PC-9 (cell line): ENCODE data around the gene SUGCT. TPM values are rescaled to one million over a fixed set of nuclear protein-coding genes. Genes with fewer than 3 reads are reported as not detected.
A peak's percentile ranks its signal among the peaks of the same experiment; 100 is the strongest.

Experiments
- BruUV-seq: library from RNA; stranded (reverse); fragments of 400-500 nt; replicated peaks from 2 replicates; lab custom pipeline; 2021; lab: Mats Ljungman, UMichigan
- CTCF ChIA-PET: fragments of 300-600 bp; sonication (Branson Sonifier 250); formaldehyde crosslinking; loops from one replicate; lab custom pipeline; 2022; ENCODE audit warnings: antibody characterized with exemption; lab: Charles Lee
- POLR2A ChIA-PET: fragments of 300-600 bp; sonication (Branson Sonifier 250); formaldehyde crosslinking; loops from one replicate; lab custom pipeline; 2022; ENCODE audit warnings: antibody characterized with exemption; ENCODE audit not compliant: unreplicated experiment; lab: Charles Lee
- DNase-seq, 2 experiments: peaks; one replicate each; pipeline versions ENCODE4 v3.0.0 to v3.0.0-alpha.2; 2015 to 2022; ENCODE audit warnings: mixed read lengths in 1 of 2
- H2AFZ ChIP-seq: fragments of 200-600 bp; sonication (generic); 2 replicates; pipeline ENCODE4 v1.8.1; 2017; ENCODE audit warnings: antibody characterized with exemption
- H3F3A ChIP-seq: fragments of 200-600 bp; sonication (generic); 2 replicates; pipeline ENCODE4 v1.8.1; 2017; ENCODE audit warnings: antibody characterized with exemption, mild to moderate bottlenecking, low read depth; ENCODE audit not compliant: insufficient read depth
- H3K27ac ChIP-seq: fragments of 200-600 bp; sonication (generic); 2 replicates; pipeline ENCODE4 v1.6.1; 2016; ENCODE audit warnings: mixed run types
- H3K27me3 ChIP-seq: fragments of 200-600 bp; sonication (generic); 2 replicates; pipeline ENCODE4 v1.6.1; 2016; ENCODE audit warnings: low read depth, mixed run types; ENCODE audit not compliant: insufficient read depth
- H3K36me3 ChIP-seq: fragments of 200-600 bp; sonication (generic); 2 replicates; pipeline ENCODE4 v1.6.1; 2016; ENCODE audit warnings: low read depth, mixed run types
- H3K4me1 ChIP-seq: fragments of 200-600 bp; sonication (generic); replicated peaks from 2 replicates; pipeline ENCODE4 v1.6.1; 2016; ENCODE audit warnings: mixed run types; ENCODE audit not compliant: insufficient read depth
- H3K4me2 ChIP-seq: fragments of 200-600 bp; sonication (generic); 2 replicates; pipeline ENCODE4 v1.6.1; 2017; ENCODE audit warnings: mixed run types
- H3K4me3 ChIP-seq: fragments of 200-600 bp; sonication (generic); 2 replicates; pipeline ENCODE4 v1.6.1; 2016; ENCODE audit warnings: mixed run types
- H3K79me2 ChIP-seq: fragments of 200-600 bp; sonication (generic); 2 replicates; pipeline ENCODE4 v1.6.1; 2017; ENCODE audit warnings: low read depth, mixed run types
- H3K9me2 ChIP-seq: fragments of 200-600 bp; sonication (generic); 2 replicates; pipeline ENCODE4 v1.8.1; 2017; ENCODE audit warnings: mild to moderate bottlenecking; ENCODE audit not compliant: insufficient read depth
- H3K9me3 ChIP-seq: fragments of 200-600 bp; sonication (generic); 2 replicates; pipeline ENCODE4 v1.8.1; 2016; ENCODE audit warnings: low read depth; ENCODE audit not compliant: insufficient read depth
- H4K20me1 ChIP-seq: fragments of 200-600 bp; sonication (generic); 2 replicates; pipeline ENCODE4 v1.8.1; 2017; ENCODE audit not compliant: insufficient read depth
- EZH2 ChIP-seq: fragments of 200-600 bp; sonication (generic); IDR thresholded peaks from 2 replicates; pipeline ENCODE4 v1.8.0; 2017; ENCODE audit warnings: antibody characterized with exemption, low read depth
- intact Hi-C: fragments of 100-400 bp; cut with micrococcal nuclease; formaldehyde crosslinking; loops from one replicate; pipeline ENCODE4 v1.10.0; 2022; ENCODE audit not compliant: unreplicated experiment
- total RNA-seq: library from RNA; stranded (reverse); gene quantifications from 2 replicates; pipeline ENCODE4 v1.2.3, GENCODE V29; 2021
- TF ChIP-seq, protein P1 (sequence below): fragments of 200-600 bp; sonication (generic); conservative IDR thresholded peaks from 2 replicates; pipeline ENCODE4 v1.6.1; 2017; ENCODE audit warnings: mixed run types, antibody characterized with exemption, mild to moderate bottlenecking, moderate library complexity

SUGCT gene
- total RNA-seq, 1 experiment from 2014 or later: 3.5 TPM

DNA sequence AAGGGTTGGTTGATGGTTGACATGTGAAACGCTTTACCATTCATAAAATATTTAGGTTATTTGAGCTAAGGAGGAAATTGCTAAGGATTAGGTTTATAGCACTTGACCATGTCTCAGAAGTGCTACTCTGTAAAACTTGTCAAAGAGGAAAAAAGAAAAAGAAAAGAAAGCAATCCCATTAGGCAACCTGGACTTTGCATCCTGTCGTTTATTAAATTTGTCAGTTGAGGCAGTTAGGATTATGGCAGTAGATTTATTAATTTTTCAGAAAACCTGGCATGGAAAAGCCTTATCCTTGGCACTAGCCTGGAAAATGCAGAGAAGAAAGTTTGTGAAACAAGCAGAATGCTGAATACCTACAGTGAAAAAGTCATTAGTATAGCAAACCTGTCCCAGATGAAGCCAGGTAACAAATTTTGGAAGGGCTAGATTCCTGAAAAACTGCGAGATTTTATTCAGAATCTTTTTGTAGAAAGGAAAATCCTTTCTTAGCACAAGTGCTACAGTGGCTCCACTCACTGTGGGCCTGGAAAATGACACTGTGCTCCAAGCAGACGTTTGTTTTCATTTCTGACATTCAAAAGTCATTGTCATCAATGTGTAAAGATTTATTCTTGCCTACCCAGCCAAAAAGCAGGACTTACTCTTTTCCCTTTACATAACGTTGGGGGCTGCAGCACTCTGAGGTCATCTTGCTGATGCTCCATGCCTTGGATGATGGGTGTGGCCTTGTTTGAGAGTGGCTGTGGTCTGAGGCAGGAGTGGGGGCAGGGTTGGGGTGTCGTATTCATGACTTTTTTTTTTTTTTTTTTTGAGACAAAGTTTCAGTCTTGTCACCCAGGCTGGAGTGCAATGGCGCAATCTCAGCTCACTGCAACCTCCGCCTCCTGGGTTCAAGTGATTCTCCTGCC is 664.9 kb downstream of the SUGCT start:
- H4K20me1 ChIP-seq: no peaks in the 10 kb centered on the region
- intact Hi-C loops: no loop called here

DNA sequence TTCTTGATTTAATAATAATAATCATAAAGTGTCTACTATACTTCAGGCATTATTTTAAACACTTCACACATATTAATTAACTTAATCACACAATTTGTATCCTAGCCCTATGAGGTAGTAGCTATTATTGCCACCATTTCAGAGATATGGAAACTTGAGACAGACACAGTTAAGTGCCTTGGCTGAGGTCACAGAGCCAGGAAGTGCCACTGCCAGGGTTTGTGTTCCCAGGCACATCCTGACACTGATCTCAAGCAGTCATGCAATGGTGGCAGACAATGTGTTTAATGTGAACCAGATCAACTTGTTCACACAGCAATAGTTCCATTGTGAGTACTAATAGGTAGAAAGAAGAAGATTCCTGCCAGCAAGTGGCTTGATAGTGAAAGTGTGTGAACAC is 666.0 kb downstream of the SUGCT start:
- H3K4me1 ChIP-seq: no peaks in the 10 kb centered on the region
- intact Hi-C loops: no loop called here
- no peaks in the 10 kb centered on the region for H4K20me1 ChIP-seq
- H3K4me2 ChIP-seq: no peak overlapping the region
- H3K9me2 ChIP-seq: no peaks in the 10 kb centered on the region
- H3K36me3 ChIP-seq: no peaks in the 10 kb centered on the region
- H2AFZ ChIP-seq: no peak overlapping the region
- ChIA-PET POLR2A (no interaction called here), CTCF (no interaction called here)
- H3F3A ChIP-seq: no peaks in the 10 kb centered on the region
- no peaks in the 10 kb centered on the region for H3K79me2 ChIP-seq
- no TSS peak for BruUV-seq
- H3K9me3 ChIP-seq: no peaks in the 10 kb centered on the region
- no peak overlapping the region for H3K27ac ChIP-seq
- DNase-seq: no peak
- TF ChIP-seq EZH2: no peak
- TF ChIP-seq, protein P1, sequence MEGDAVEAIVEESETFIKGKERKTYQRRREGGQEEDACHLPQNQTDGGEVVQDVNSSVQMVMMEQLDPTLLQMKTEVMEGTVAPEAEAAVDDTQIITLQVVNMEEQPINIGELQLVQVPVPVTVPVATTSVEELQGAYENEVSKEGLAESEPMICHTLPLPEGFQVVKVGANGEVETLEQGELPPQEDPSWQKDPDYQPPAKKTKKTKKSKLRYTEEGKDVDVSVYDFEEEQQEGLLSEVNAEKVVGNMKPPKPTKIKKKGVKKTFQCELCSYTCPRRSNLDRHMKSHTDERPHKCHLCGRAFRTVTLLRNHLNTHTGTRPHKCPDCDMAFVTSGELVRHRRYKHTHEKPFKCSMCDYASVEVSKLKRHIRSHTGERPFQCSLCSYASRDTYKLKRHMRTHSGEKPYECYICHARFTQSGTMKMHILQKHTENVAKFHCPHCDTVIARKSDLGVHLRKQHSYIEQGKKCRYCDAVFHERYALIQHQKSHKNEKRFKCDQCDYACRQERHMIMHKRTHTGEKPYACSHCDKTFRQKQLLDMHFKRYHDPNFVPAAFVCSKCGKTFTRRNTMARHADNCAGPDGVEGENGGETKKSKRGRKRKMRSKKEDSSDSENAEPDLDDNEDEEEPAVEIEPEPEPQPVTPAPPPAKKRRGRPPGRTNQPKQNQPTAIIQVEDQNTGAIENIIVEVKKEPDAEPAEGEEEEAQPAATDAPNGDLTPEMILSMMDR: no peak
- no peak overlapping the region for H3K4me3 ChIP-seq
- H3K27me3 ChIP-seq: no peaks in the 10 kb centered on the region

More for the DNA sequence above, 664.9 kb downstream of the SUGCT start:
- TF ChIP-seq EZH2: no peak
- TF ChIP-seq, protein P1: no peak
- DNase-seq: no peak
- no peaks in the 10 kb centered on the region for H3F3A ChIP-seq
- no peaks in the 10 kb centered on the region for H3K9me2 ChIP-seq
- no TSS peak for BruUV-seq
- no peaks in the 10 kb centered on the region for H3K79me2 ChIP-seq
- H3K4me3 ChIP-seq: no peak overlapping the region
- 0 out of 2 replicates have a peak overlapping the region, but pooled peaks have one; percentile 1 for H2AFZ ChIP-seq
- ChIA-PET CTCF (no interaction called here), POLR2A (no interaction called here)
- no peaks in the 10 kb centered on the region for H3K4me1 ChIP-seq
- H3K27ac ChIP-seq: no peak overlapping the region
- no peaks in the 10 kb centered on the region for H3K9me3 ChIP-seq
- no peaks in the 10 kb centered on the region for H3K36me3 ChIP-seq
- no peak overlapping the region for H3K4me2 ChIP-seq
- no peaks in the 10 kb centered on the region for H3K27me3 ChIP-seq

GRCh38 chr7:40802497-40802896 is 667.7 kb downstream of the SUGCT start:
- Histone ChIP-seq H3K4me1 (no peaks in the 10 kb centered on the region), H3K9me3 (no peaks in the 10 kb centered on the region), H3K27ac (no peak overlapping the region), H3K9me2 (no peaks in the 10 kb centered on the region), H4K20me1 (no peaks in the 10 kb centered on the region), H3K4me3 (no peak overlapping the region), H3F3A (no peaks in the 10 kb centered on the region), H3K79me2 (no peaks in the 10 kb centered on the region), H3K4me2 (no peak overlapping the region), H3K36me3 (no peaks in the 10 kb centered on the region), H3K27me3 (no peaks in the 10 kb centered on the region), H2AFZ (no peak overlapping the region)
- TF ChIP-seq, protein P1: no peak
- TF ChIP-seq EZH2: no peak
- BruUV-seq: no TSS peak
- POLR2A ChIA-PET: no interaction called here
- CTCF ChIA-PET: no interaction called here
- intact Hi-C loops: no loop called here
- DNase-seq: no peak
